ENCODE measurements around the gene PNPLA1.
A peak's percentile ranks its signal among the peaks of the same experiment; 100 is the strongest.

The PNPLA1 gene

GRCh38 chr6:36289281-36289878 lies 19.5 kb downstream of the PNPLA1 start:
- no peak for DNase-seq

- no peak for DNase-seq
These were observed 21.1 kb downstream of the PNPLA1 start for GRCh38 chr6:36290668-36291620.

GRCh38 chr6:36292170-36292569 lies 22.3 kb downstream of the PNPLA1 start:
- DNase-seq = no peak

- no peak for DNase-seq
These were observed 26.4 kb downstream of the PNPLA1 start for GRCh38 chr6:36296240-36296639.

GRCh38 chr6:36297051-36297450 lies 27.2 kb downstream of the PNPLA1 start:
- no peak for DNase-seq

GRCh38 chr6:36297511-36297910 lies 27.7 kb downstream of the PNPLA1 start:
- no peak for DNase-seq

GRCh38 chr6:36298027-36298426 lies 28.2 kb downstream of the PNPLA1 start:
- no peak for DNase-seq

- DNase-seq = no peak
These were observed 31.3 kb downstream of the PNPLA1 start for GRCh38 chr6:36301085-36301658.

- no peak for DNase-seq
These were observed 31.9 kb downstream of the PNPLA1 start for GRCh38 chr6:36301781-36302180.

- DNase-seq = peak; percentile 86 to 92
These were observed 32.5 kb downstream of the PNPLA1 start for GRCh38 chr6:36302227-36302976.

- DNase-seq = no peak
These were observed 36.0 kb downstream of the PNPLA1 start for GRCh38 chr6:36305885-36306284.

GRCh38 chr6:36306375-36306774 lies 36.5 kb downstream of the PNPLA1 start:
- DNase-seq = no peak

- no peak for DNase-seq
These were observed 38.7 kb downstream of the PNPLA1 start for GRCh38 chr6:36308514-36308913.

- DNase-seq = no peak
These were observed 39.3 kb downstream of the PNPLA1 start for GRCh38 chr6:36309203-36309602.

GRCh38 chr6:36309900-36310299 lies 40.0 kb downstream of the PNPLA1 start:
- DNase-seq = no peak

GRCh38 chr6:36312854-36313648 lies 43.2 kb downstream of the PNPLA1 start:
- DNase-seq = no peak

GRCh38 chr6:36313649-36313936 lies 43.7 kb downstream of the PNPLA1 start:
- DNase-seq = no peak

- no peak for DNase-seq
These were observed 44.6 kb downstream of the PNPLA1 start for GRCh38 chr6:36314221-36315014.

GRCh38 chr6:36315921-36316320 lies 46.1 kb downstream of the PNPLA1 start:
- no peak for DNase-seq

- no peak for DNase-seq
These were observed 47.8 kb downstream of the PNPLA1 start for GRCh38 chr6:36317623-36318022.

GRCh38 chr6:36318690-36319435 lies 49.0 kb downstream of the PNPLA1 start:
- peak in 1 of 2 experiments; percentile 16 for DNase-seq
